Stimulated activated CD4-positive, alpha-beta T cell treated with anti-CD3 and anti-CD28 coated beads, TNF-alpha, amount 100 ng/mL, for 4 hours (primary cell): Measurements from ENCODE around the gene FANCC.
A peak's percentile ranks its signal among the peaks of the same experiment; 100 is the strongest.

Experiments
- DNase-seq, 3 experiments: peaks; one replicate each; pipeline ENCODE4 v3.0.0-alpha.2; 2020; ENCODE audit warnings: low read depth in 3 of 3

The FANCC gene

DNA sequence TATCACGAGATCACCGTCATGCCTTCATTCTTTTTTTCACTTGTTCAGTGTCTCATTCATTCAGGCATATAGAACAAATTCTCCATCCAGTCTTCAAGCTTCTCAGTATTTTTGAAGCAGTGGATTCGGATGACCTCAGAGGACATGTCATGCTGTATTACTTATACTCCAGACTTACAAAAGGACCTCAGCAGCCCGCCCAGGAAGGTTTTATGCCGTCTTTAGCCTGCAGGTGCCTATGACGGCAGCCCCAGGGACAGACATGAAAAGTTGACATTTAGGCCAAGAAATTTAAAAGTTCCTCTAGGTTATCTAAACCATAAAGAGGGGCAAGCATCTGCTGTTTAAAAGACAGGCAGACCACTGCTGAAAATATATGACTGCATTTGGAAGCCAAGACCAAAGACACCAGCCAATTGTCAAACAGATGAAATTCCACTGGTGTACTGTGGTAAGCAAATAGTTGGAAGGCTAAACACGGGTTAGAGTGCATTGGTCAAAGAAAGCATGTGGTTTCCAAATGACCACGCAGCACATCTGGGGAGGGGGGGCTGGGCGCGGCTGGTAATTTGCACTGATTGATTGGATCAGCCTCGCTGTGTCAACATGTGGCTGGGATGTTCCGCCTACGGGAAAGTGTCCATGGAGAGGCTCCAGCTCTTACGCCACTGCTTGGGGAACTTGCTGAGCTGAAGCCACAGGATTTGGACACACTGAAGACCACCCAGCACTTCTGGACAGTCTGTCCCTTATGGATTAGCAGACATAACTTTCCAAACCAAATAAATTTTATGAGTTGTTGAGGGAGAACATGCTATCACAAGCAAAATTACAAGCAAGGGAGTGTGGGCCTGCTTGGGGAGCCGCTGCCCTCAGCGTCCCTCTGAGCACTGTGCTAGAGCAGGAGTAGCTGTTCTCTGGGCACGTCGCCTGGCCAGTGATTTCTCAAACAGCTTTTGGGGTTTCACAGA is 173.6 kb downstream of the FANCC start:
- no peak for DNase-seq

GRCh38 chr9:95142728-95143127 is 174.8 kb downstream of the FANCC start:
- no peak for DNase-seq

DNA sequence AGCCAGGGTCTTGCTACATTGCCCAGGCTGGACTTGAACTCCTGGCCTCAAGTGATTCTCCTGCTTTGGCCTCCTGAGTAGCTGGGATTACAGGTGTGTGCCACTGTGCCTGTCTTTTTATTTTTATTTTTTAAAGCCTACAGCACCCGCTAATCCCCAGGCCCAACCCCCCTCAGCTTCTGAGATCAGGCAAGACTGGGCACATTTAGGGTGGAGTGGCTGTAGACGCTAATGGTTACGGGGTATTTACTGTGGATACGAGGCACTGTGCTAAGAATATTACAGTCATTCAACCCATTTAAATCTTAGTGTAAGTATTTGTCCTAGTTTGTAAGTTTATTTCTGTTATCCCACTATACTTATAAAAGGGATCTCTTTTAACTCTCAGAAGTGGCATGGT is 175.2 kb downstream of the FANCC start:
- DNase-seq = no peak

- DNase-seq = no peak
These were observed 176.7 kb downstream of the FANCC start for GRCh38 chr9:95140821-95141220.

DNA sequence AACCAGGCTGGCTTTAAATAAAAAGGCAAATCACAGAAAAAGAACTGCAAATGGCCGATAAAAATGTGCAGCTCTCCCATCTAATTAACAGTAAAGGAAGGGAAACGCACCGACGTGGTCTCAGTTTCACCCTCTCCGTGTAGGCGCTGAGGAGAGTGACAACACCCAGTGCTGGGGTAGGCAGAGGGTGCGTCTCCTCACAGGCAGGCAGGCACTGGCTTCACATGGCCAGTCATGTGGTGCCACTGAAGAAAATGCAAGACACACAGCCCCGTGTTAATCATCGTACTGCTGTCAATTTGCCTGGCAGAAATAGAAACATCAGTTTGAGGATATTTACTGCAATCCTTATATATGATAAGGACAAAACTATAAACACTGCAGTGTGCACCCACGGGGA is 178.4 kb downstream of the FANCC start:
- DNase-seq = no peak

DNA sequence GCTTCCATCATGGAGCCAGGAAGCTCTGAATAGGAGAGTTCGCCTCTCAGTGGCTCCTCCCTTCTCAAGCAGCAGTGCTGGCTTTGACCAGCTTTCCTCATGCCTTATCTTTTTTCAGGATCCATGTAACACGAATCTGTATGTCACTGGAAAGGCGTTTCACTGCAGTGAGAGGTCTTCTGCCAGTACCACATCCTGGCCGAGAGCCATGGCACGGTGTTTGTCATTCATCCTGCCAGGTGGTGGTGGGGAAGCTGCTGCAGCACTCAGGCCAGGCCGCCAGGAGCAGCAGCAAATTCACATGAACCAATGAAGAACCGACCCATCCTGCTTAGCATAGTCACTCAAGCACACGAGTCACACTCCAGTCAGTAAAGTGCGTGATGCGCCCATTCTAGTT is 179.0 kb downstream of the FANCC start:
- DNase-seq = no peak

GRCh38 chr9:95137587-95138145 is 179.8 kb downstream of the FANCC start:
- no peak for DNase-seq

- DNase-seq = no peak
These were observed 181.8 kb downstream of the FANCC start for GRCh38 chr9:95135756-95136155.

- no peak for DNase-seq
These were observed 183.0 kb downstream of the FANCC start for GRCh38 chr9:95134457-95134881.

- no peak for DNase-seq
These were observed 184.2 kb downstream of the FANCC start for GRCh38 chr9:95133325-95133705.

GRCh38 chr9:95132366-95133324 is 184.9 kb downstream of the FANCC start:
- no peak for DNase-seq

DNA sequence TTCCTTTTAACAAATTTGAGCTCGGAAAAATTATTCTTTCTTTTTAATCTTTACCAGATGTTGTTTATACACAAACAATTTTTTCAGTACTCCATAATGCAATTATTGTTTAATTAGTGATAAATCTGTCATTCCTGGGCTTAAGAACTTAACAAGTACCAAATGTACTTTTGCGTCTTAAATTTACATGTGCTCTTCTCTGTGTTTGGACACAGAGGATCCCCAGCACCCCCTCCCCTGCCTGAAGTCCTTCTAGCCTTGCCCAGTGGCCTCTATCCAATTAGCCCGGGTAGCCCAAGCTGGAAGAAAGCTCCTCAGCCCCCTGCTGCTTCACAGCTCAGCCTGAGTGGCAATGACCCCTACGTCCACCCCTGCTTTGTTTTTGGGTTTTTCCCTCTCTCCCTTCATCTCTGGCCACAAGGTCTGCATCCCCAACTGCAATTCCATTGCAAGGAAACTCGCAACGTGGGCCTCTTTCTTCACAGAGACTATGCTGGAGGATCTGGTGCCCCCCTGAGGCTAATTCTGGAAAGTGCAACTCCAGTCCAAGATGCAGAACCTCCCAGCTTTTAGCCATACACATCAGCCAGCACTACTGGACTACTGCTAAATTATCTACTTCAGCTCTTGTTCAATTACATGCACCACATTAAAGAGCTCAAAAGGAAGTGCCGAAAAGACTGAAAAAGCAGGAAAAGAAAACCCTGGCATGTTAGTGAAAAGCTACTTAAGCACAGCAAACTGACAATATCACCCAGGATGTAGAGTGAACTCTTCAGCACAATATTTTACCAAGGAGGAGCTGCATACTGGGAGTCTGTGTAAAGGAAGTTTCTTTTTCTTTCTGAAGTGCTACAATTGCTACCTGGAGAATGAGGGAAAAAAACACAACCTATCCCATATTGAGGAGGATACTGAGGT is 186.2 kb downstream of the FANCC start:
- peak in 2 of 3 experiments; percentile 6 to 13 for DNase-seq

- DNase-seq = no peak
These were observed 187.0 kb downstream of the FANCC start for GRCh38 chr9:95130484-95130883.

GRCh38 chr9:95129476-95130291 is 187.8 kb downstream of the FANCC start:
- no peak for DNase-seq

GRCh38 chr9:95128177-95128524 is 189.4 kb downstream of the FANCC start:
- no peak for DNase-seq

DNA sequence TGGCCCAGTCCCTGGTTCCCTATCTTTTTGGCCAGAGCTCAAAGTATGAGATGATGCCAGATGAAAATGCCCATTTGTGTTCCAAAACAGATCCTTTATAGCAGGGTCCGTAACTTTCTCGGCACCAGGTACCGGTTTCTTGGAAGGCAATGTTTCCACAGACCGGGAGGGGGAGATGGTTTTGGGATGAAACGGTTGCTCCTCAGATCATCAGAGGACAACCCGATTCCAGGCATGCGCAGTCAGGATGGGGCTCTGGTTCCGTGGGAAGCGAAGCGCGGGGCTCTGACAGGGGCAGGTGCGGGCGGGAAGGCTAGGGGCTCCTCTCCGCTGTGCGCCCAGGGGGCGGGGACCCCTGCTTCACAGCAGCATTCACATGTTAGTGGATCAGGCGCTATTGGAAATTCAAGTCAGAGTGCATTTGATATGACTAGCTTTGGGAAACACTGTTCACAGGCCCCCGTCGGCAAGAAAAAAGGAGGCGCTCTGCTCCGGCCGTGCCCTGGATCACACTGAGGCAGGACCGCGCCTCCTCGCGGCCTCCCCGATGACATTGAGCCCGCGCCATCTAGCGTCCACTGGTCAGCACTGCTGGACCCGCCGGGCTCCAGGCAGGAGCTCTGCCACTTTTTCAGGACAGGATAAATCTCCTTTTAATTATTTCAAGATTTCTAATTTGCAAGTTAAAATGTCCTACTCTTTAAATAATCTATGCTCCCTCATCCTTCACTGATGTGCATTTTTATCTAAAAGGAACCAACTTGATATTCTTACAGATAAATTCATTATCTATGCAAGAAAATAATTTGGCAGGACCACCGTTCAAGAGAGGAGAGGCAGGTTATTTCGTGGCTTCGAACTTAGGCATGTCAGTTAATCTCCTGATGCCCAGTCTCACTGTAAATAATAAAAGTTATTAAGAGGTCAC is 190.0 kb downstream of the FANCC start:
- DNase-seq = peak; percentile 33 to 40 (median 34)

- DNase-seq = no peak
These were observed 190.8 kb downstream of the FANCC start for GRCh38 chr9:95126739-95127138.

DNA sequence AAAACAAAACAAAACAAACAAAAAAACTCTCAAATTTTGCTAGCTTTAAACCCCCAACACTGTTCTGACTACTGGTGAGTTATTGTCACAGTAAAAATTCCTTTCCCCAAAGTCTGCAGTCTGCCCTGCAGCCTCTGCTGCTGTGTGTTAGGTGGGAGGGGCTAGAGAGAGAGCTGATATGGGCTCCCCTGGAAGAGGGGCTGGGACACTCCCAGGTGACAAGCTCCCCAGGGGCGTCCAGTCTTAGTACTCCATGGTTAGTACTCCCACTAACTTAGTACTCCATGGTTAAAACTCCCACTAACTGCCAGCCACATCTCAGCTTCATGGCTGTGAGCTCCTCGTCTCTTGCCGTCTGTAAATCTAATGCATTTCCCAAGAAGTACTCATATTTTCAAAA is 191.9 kb downstream of the FANCC start:
- DNase-seq = no peak
